ENCODE measurements around the gene CCT4. TPM values are rescaled to one million over a fixed set of nuclear protein-coding genes. Genes with fewer than 3 reads are reported as not detected.

Gene CCT4
- total RNA-seq, 1 donor from 2014 or later, result 261 TPM

Other genes with a start within 250 kb of the CCT4 start
- gene FAM161A, start 34.6 kb downstream of the CCT4 start, total RNA-seq, result 2.0 and 2.9 TPM in 2 replicates
- gene COMMD1, start 17.0 kb upstream of the CCT4 start, total RNA-seq, result 41.4 and 42.3 TPM in 2 replicates